ENCODE measurements around the gene NTN5. TPM values are rescaled to one million over a fixed set of nuclear protein-coding genes. Genes with fewer than 3 reads are reported as not detected.

NTN5 gene
- total and polyA plus RNA-seq, 2 of the 4 experiments (the other 2 are of a cell fraction): 0.19 TPM; not detected in 1

DNA sequence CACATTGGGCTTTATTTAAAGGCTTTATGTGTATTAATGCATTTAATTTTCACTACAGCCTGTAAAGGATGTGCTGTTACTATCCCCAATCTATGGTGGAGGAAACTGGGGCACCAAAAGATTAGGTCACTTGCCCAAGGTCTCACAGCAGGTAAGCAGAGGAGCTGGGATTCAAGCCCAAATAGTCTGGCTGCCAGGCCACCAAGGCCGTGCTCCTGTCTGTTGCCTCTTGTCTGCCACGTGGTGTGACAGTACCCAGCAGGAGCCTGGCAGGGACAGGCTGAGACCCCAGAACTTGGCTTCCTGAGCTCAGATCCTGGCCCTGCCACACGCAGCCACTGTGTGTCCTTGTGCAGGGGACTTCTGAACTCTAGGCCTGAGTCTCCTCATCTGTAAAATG, 4.5 kb downstream of the NTN5 start:
- no peaks in the 10 kb centered on the region for H3K36me3 ChIP-seq (ENCODE audit: control insufficient read depth, insufficient read depth, low read length)
- in situ Hi-C loops (cut with MboI; ENCODE audit: low sequenced_read_pairs) (no loop called here), dilution Hi-C loops (cut with HindIII; ENCODE audit: low sequenced_read_pairs, unreplicated experiment) (no loop called here), intact Hi-C loops (cut with micrococcal nuclease) (no loop called here)
- ATAC-seq (ENCODE audit: low read depth) (no peak), DNase-seq (no peak)
- no peaks in the 10 kb centered on the region for H3K4me1 ChIP-seq (ENCODE audit: control insufficient read depth, insufficient read depth, low read length)
- H4K91ac ChIP-seq (ENCODE audit: insufficient read depth, low read depth, low read length): no peak overlapping the region
- no peak overlapping the region for H2BK15ac ChIP-seq (ENCODE audit: low read depth, low read length)
- no peak overlapping the region for H3K14ac ChIP-seq (replicated peaks; ENCODE audit: low read depth, low read length)
- H3K79me1 ChIP-seq (ENCODE audit: low read depth in 1 of 2, low read length in 2 of 2): no peaks in the 10 kb centered on the region
- H3K56ac ChIP-seq (ENCODE audit: extremely low read depth, insufficient read depth, low read length): no peak overlapping the region
- H2BK120ac ChIP-seq (ENCODE audit: low read depth, low read length): no peak overlapping the region
- H3K4ac ChIP-seq (ENCODE audit: low read depth, low read length): no peak overlapping the region
- H3K4me2 ChIP-seq (ENCODE audit: low read depth, low read length): no peak overlapping the region
- no peak overlapping the region for H2BK20ac ChIP-seq (ENCODE audit: low read depth, low read length)
- no peaks in the 10 kb centered on the region for H4K20me1 ChIP-seq (ENCODE audit: insufficient read depth, low read length)
- H3K9ac ChIP-seq (ENCODE audit: low read depth, low read length): no peak overlapping the region
- BruUV-seq (replicated peaks): no TSS peak
- H3K18ac ChIP-seq (ENCODE audit: low read depth, low read length): no peak overlapping the region
- H3K4me3 ChIP-seq (ENCODE audit: insufficient read depth, low read depth, low read length): no peak overlapping the region
- H2BK5ac ChIP-seq (ENCODE audit: low read depth, low read length, poor library complexity, severe bottlenecking): no peak overlapping the region
- H3K9me3 ChIP-seq (ENCODE audit: control insufficient read depth, insufficient read depth, low read length): no peaks in the 10 kb centered on the region
- no peak overlapping the region for H3K27ac ChIP-seq (ENCODE audit: insufficient read depth, low read length)
- CTCF ChIA-PET: no interaction called here
- no peak overlapping the region for H3K23ac ChIP-seq (ENCODE audit: low read depth, low read length)
- TF ChIP-seq FOS (IDR thresholded peaks at IDR 0.05; ENCODE audit: low read depth, low read length) (no peak), RAD21 (IDR thresholded peaks at IDR 0.05; ENCODE audit: low read length) (no peak), CHD1 (IDR thresholded peaks at IDR 0.05; ENCODE audit: low read depth, low read length) (no peak)
- no peaks in the 10 kb centered on the region for H3K9me1 ChIP-seq (ENCODE audit: insufficient read depth, low read length)
- 59% methylated on average over 3 of the region's 3 CpGs; no CpG with 5 or more reads in 1 of the 2 experiments for WGBS, 2 experiments (ENCODE audit: extremely low coverage in 2 of 2, insufficient read length in 1 of 2)
- no peak overlapping the region for H2AK9ac ChIP-seq (replicated peaks; ENCODE audit: low read depth, low read length, poor library complexity)
- no peak overlapping the region for H2AK5ac ChIP-seq (ENCODE audit: low read depth, low read length)
- H3K27me3 ChIP-seq (ENCODE audit: control insufficient read depth, insufficient read depth, low read length): peaks cover 5% of the 10 kb centered on the region
- no peak overlapping the region for H2AFZ ChIP-seq (replicated peaks; ENCODE audit: low read length, poor library complexity)
- POLR2A ChIA-PET (ENCODE audit: unreplicated experiment): no interaction called here
- H4K8ac ChIP-seq (ENCODE audit: low read depth in 2 of 2, low read length in 2 of 2): no peak overlapping the region
- H4K5ac ChIP-seq (ENCODE audit: low read depth, low read length): no peak overlapping the region

Data from IMR-90 (cell line).